Fibroblast of skin of right quadriceps (primary cell): ENCODE measurements around the gene TNPO2.

Experiments used
- DNase-seq: peaks from one replicate; pipeline ENCODE4 v3.0.0-alpha.2; 2013

TNPO2 gene

DNA sequence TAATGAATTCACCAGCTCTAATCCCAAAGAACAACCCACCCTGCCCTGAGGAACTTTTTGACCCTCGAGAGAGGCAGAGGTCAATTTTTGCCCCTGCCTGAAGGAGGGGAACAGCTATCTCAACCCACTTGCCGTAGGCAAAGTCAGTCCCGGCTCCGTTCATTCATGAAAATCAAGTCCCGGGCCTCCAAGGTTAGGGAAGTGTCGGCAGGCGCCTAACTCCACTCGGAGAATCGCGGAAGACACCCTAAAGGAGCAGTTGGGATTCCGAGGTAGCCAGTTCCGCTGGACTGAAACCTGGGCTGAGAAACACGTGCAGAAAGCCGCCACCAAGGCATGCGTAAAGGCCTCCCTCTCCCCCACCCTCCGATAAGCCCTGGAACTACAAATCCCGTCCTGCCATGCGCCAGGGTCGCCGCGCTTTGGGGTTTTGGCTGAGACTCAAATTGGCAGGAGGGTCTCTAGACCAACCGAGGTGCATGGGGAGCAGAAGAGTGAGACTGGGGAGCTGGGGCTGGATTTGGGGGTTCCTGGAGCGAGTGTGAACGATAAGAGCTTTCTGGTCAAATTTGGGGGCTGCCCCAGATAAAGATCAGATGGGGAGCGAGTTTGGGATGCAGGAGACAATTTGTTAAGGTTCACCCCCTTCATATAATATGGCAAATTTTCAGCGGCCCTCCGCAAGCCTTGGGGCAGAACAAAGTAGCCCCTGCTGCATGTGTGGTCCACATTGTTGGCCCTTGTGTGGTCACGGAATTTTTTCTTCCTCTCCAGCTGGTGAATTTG lies at the start of gene TNPO2:
Gene TNPO2, minus strand, starts transcription at position 292 of the 786 bp plus-strand sequence. CDS start 2,955 bp downstream, outside the sequence.
- DNase-seq, result peak; percentile 62

- no peak for DNase-seq
Measured at GRCh38 chr19:12772323-12772722, 48.6 kb upstream of the TNPO2 start.

GRCh38 chr19:12770922-12771321 lies 47.2 kb upstream of the TNPO2 start:
- no peak for DNase-seq

- no peak for DNase-seq
Measured at GRCh38 chr19:12769689-12770088, 46.0 kb upstream of the TNPO2 start.

GRCh38 chr19:12767666-12768065 lies 43.9 kb upstream of the TNPO2 start:
- no peak for DNase-seq

- no peak for DNase-seq
Measured at GRCh38 chr19:12767150-12767549, 43.4 kb upstream of the TNPO2 start.

GRCh38 chr19:12766051-12766521 lies 42.4 kb upstream of the TNPO2 start:
- peak; percentile 77 for DNase-seq

DNA sequence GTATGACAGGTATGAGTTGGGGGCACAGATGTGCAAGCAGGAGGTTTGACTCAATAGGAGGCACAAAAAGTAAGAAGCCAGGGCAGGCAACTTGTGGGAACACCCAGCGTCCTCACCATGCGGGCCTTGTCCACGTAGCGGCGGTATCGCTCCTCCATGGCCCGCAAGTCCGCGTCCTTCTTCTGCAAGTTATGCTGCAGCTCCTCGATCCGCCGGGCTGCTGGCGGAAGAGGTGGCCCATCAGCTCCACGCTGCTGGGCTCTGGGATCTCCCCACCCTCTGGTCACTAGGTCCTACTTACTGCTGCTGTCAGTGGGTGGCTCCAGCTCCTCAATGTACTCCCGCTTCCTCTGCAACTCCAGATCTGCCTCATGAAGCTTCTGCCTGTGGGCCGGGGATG lies 41.0 kb upstream of the TNPO2 start:
- no peak for DNase-seq

- no peak for DNase-seq
Measured at GRCh38 chr19:12763100-12763499, 39.4 kb upstream of the TNPO2 start.

- DNase-seq, result no peak
Measured at GRCh38 chr19:12759686-12760085, 36.0 kb upstream of the TNPO2 start.

GRCh38 chr19:12757544-12758274 lies 34.0 kb upstream of the TNPO2 start:
- DNase-seq, result peak; percentile 53

- DNase-seq, result no peak
Measured at GRCh38 chr19:12756150-12756883, 32.6 kb upstream of the TNPO2 start.

DNA sequence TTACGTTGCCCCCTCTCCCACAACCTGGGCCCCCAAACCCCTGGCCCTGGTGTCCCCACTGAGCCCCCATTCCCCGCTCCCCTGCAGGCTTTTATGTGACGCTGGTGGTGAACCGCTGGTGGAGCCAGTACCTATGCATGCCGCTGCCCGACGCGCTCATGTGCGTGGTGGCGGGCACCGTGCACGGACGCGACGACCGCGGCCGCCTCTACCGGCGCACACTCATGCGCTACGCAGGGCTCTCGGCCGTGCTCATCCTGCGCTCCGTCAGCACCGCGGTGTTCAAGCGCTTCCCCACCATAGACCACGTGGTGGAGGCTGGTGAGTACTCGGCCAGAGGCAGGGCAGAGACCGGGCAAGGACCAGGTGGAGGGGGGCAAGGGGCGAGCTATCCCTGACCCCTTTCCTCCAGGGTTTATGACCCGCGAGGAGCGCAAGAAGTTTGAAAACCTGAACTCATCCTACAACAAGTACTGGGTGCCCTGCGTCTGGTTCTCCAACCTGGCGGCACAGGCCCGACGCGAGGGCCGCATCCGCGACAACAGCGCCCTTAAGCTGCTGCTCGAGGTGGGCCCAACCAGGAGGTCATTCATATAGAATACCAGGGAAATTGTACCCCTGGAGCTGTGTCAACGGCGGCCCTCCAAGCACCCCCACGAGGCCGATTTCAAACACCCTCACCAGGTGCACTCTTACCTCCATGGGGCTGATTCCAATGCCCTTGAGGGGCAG lies 30.9 kb upstream of the TNPO2 start:
- no peak for DNase-seq

GRCh38 chr19:12752056-12752781 lies 28.5 kb upstream of the TNPO2 start:
- no peak for DNase-seq

GRCh38 chr19:12751635-12752034 lies 27.9 kb upstream of the TNPO2 start, which contains the start of gene BEST2:
TSS of gene BEST2 (plus strand) at chr19:12751791. CDS start at chr19:12752593, 802 bp downstream.
- DNase-seq, result no peak

GRCh38 chr19:12750851-12751250 lies 27.1 kb upstream of the TNPO2 start:
- no peak for DNase-seq

DNA sequence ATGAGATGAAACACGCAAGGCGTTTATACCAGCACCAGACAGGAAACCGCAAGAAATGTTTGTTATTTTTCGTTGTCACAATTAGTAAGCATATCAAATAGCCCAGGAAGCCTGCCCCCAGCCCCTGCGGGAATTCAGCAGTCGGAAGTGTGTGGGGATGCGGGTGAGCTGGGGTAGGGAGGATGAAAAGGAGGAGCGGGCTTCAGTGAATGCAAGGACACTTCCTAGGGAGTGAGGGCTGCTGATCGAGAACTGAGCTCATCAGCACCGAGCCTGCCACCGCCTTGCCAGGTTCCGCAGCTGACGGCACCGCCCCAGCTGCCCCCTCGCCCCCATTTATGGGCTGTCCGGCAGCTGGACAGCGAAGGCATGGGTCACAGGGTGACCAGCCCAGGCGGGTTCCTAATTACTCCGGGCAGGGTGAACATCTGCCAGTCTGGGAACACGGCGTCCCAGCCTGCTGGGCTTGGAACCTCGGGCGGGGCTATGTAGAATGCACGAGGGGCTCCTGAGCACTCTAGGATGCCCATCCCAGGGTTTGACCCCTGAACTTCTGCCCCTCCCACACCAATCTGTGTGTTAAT lies 26.3 kb upstream of the TNPO2 start:
- DNase-seq, result no peak

DNA sequence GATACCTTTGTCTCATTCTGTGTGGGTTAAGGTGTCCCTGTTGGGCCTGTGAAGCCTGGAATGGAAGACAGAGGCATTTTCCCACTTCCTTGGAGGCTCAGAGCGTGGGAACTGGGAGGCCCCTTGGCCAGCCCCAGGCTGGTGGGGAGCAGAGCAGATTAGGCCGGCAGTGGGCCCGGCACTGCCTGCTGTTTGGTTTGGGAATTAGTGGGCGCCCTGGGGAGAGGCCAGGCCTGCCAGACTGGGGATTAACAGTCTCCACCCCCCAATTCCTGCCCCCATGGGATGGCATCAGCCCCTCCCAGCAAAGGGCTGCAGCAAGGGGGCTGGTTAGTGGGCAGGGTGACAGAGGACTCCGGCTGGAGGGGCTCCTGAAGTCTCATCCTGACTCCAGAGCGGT lies 24.8 kb upstream of the TNPO2 start:
- no peak for DNase-seq

DNA sequence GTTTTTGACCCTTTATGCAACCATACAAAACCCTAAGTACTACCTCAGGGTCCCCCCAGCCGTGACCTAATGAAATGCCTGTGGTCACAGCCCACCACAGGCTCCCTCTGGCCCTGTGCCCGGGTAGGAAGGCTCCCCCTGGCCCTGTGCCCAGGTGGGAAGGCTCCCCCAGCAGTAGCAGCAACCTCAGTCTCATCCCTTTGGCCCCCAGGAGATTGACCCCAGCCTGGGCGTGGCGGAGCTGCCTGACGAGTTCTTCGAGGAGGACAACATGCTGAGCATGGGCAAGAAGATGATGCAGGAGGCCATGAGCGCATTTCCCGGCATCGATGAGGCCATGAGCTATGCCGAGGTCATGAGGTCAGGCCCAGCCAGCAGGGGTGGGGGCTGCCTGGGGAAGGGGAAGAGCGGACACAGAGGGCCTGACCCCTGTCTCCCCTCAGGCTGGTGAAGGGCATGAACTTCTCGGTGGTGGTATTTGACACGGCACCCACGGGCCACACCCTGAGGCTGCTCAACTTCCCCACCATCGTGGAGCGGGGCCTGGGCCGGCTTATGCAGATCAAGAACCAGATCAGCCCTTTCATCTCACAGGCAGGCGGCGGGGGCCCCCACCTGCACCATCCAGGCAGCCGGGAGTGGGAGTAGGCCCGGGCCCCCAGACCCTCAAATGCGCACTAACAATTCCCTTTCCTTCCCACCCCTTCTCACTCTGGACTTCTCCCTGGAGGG lies 21.6 kb upstream of the TNPO2 start:
- DNase-seq, result peak; percentile 18

GRCh38 chr19:12737835-12738351 lies 14.2 kb upstream of the TNPO2 start:
- no peak for DNase-seq
